Activated T-helper 9 cell treated with anti-CD3 and anti-CD28 coated beads, Interleukin-2, amount 50 U/mL, for 16 hours (primary cell): Measurements from ENCODE around the gene NDUFA13.
A peak's percentile ranks its signal among the peaks of the same experiment; 100 is the strongest.

Source experiments
- DNase-seq: peaks from one replicate; pipeline ENCODE4 v3.0.0-alpha.2; 2020; ENCODE audit warnings: low read depth

The NDUFA13 gene

DNA sequence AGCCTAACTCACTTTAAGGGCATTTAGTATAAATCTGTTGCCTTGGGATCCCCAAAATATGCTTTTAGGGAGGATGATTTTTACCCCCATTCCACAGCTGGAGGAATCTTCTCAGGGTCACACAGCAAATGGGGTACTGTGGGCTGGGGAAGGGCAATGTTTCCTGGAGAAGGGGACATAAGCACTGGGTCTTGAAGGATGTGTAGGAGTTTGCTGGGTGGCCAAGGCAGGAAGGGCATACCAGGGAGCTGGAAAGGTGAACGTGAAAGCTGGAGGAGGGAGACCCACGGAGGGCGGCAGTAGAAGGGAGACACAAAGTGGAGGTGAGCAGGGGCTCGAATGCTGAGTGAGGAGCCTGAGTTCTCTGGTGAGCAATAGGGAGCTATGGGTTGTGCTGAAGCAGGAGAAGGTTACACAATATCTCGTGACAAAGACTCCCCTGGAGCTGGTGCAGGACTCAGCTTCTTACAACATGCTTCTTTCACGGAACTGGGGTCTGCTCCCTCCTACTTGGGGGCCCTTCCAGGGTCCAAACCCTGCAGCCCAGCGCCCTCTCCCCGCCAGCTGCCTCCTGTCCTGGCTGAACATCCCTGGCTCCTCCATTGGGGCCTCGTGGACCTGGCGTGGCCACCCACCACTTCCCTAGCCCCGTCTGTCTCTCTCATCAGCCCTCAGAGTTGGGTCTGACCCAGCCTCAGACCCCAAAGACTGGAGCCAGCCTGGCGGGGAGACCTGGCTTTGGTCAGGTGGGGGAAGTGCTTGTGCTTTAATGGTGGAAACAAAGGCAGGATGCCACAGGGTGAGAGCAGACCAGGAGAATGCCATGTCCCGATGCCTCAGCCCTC, 33.1 kb downstream of the NDUFA13 start:
- DNase-seq = no peak

DNA sequence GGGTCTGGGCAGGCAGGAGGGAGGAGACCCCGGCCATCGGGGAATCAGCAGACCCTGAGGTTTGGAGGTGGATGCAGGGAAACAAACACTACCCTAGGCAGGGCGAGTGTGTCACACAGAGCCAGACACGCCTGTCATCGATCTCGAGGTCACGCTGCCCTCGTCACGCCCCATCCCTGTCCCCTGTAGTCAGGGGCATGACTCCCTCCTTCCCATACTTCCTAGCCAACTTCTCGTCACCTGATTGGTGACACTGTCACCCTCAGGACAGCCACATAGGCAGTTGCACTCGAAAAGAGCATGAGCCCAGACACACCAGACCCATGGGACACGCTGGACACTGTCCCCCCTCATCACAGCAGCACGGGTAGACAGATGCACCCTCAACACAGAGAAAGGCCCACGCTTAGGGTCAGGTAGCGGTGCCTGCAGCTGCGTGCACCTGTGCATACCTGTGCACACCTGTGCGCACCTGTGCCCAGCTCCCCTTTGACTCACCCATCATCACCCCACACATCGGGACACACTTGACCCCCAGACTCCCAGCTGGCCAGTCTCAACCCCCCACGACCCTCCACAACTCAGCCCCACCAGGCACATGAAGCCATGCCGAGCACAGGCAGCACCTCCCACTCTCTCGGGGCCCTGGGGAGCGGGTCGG, 33.9 kb downstream of the NDUFA13 start:
- DNase-seq = no peak

DNA sequence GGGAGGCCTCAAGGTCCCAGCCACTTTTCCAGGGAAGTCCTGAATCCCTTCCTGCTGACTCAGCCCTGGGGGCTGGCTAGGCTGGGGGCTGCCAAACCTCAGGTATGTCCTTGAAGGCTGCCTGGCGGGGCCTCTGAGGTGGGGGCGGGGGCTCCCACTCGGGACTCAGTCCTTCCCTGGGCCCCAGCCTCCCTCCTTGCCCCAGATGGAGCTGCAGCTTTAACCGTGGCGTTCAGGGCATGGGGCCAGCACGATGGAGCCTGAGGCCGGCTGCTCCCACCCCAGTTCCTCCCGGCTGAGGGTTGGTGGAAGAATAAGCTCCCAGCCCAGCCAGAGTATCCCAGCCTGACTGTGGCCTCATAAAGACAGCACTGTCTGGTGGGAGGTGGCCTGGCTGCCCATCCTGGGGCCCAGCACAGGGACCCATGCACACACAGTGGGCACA, 34.5 kb downstream of the NDUFA13 start:
- no peak for DNase-seq

GRCh38 chr19:19550972-19551852, 35.2 kb downstream of the NDUFA13 start:
- no peak for DNase-seq

- DNase-seq = no peak
Observed at GRCh38 chr19:19551853-19552192, 35.8 kb downstream of the NDUFA13 start.

GRCh38 chr19:19552798-19553197, 36.8 kb downstream of the NDUFA13 start:
- no peak for DNase-seq

DNA sequence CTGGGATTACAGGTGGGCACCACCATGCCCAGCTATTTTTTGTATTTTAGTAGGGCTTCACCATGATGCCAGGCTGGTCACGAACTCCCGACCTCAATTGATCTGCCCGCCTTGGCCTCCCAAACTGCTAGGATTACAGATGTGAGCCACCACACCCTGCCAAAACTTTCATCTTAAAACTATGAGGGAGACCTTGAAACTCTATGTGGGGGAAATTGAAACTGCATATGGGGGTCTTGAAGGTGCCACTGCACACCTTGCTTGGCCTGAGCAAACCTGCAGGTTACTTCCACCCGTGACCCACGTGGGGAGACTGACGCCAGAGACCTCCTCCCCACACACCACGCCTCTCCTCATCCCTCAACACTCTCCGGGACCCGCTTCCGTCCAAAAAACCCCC, 37.6 kb downstream of the NDUFA13 start:
- no peak for DNase-seq

DNA sequence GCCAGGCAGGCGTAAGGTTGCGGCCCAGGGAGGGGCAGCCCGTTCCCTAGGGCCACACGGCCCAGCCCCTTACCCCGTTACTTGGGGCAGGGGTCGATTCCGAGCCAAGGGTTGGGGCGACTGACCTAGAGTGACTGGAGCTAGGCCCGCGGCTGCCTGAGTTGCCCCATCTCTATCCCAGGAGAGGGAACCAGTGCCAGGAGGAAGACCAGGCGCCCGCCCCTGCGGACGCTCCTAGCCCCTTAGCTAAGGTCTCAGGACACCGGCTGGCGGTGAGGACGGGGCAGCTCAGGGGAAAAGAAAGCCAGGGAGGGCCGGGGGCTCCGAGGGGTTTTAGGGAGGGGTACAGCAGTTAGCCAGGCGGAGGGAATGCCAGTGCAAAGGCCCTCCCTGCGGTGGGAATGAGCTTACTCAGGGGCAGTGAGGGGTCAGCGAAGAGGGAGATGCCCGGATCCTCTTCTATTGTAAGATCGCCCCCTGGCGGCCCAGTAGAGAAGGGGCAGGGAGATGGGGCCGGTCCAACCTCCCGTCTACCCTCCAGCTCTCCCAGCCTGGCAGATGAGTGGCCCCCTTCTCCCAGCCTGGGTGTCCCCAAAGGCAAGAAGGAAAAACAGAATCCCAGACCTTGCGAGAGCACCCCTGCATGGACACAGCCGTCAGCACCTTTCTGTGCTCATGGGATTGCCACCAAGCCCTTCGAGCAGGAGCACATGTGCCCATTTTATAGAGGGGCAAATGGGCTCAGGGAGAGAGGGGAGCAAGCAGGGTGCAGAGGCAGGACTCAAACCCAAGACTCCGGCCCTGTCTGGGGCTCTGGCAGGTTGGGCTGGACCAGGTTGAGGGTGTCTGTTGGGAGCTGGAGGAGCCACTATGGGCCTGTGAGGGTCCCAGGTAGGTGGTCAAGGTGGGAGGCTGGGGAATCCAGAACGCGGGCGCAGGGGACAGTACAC, 38.3 kb downstream of the NDUFA13 start:
- DNase-seq = peak; percentile 47

DNA sequence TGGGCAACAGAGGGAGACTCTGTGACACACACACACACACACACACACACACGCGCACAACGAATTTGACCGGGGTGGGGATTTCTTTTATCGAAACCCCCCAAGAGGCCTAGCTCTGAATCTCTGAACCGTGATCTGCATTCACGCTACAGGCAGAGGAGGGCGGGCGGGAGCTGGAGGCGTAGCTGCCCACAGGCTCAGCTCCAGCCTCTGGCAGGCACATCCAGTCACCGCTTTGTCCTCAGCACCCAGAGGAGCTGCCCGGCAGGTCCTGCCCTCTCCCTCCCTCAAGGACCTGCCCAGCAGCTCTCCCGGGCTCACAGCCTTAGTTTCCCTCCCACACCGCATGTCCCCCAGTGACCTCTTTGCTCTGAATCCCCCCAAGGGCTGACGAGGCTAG, 42.0 kb downstream of the NDUFA13 start:
- DNase-seq = no peak

DNA sequence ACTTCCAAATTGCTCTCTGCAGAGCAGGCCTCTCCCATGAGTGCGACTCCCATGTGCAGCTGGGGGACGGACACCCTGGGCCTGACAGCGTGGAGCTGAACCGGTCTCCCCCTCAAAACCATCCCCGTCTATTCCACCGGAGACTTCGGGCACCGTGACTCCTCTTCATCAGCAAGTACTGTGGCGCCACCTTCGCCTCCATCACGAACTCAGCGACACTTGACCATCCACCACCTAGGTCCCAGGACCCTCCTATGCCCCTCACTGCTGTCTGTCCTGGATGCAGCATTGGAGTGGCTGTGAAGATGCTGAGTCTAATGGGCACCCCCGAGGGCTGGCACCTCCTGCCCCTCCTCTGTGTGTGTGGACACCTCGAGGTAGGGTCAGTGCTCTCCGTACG, 42.6 kb downstream of the NDUFA13 start:
- no peak for DNase-seq

GRCh38 chr19:19559931-19560330, 43.9 kb downstream of the NDUFA13 start:
- no peak for DNase-seq

GRCh38 chr19:19561946-19562664, 46.1 kb downstream of the NDUFA13 start:
- DNase-seq = no peak

DNA sequence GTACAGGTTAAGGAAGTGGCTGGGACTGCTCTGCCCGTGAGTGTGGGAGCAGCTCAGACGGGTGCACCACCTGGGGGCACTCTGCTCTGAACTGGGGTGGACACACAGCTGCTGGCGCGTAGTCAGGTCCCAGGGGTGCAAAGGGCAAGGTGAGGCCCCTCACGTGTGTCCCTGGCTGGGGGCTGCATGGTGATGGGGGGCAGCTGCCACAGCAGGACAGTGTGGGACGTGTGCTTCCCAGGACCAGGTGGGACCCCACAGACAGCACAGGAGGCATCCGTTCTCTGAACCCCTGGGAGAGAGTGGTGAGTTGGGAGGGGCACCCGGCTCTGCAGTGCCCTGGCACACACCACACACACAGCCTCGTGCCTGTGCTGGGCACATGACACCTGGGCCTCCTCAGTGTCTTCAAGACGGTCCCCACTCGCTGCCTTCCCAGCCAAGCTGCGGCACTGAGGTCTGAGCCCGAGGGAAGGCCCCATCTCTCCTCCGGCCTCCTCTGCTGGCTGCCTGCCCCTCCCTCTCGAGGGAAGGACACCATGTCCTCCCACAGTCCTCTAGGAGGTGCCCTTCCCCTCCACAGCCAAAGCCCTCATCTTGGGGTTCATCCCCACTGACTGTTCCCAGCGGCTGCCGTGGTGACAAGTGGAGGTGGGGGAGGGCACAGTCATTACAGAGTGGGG, 46.8 kb downstream of the NDUFA13 start:
- DNase-seq = no peak

- no peak for DNase-seq
Observed at GRCh38 chr19:19563348-19563848, 47.4 kb downstream of the NDUFA13 start.

GRCh38 chr19:19566306-19566705, 50.3 kb downstream of the NDUFA13 start:
- DNase-seq = no peak

DNA sequence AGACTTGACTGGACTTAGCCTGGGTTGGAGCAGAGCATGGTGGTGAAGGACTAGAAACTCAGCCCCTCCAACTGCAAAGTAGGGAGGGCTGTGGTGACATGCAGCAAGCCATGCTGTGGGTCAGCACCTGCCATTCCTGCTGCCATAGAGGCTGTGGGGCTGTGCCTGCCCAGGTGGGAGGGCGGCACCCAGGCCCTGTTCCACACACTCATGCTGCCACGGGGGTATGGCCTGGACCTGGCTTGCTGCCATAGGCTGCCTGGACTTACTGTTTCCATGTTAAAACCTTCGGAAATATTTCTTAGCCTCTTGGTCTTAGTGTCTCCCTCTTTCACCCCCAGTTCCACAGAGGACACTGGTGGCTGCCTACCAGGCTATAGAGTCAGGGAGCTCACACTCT, 51.4 kb downstream of the NDUFA13 start:
- no peak for DNase-seq

DNA sequence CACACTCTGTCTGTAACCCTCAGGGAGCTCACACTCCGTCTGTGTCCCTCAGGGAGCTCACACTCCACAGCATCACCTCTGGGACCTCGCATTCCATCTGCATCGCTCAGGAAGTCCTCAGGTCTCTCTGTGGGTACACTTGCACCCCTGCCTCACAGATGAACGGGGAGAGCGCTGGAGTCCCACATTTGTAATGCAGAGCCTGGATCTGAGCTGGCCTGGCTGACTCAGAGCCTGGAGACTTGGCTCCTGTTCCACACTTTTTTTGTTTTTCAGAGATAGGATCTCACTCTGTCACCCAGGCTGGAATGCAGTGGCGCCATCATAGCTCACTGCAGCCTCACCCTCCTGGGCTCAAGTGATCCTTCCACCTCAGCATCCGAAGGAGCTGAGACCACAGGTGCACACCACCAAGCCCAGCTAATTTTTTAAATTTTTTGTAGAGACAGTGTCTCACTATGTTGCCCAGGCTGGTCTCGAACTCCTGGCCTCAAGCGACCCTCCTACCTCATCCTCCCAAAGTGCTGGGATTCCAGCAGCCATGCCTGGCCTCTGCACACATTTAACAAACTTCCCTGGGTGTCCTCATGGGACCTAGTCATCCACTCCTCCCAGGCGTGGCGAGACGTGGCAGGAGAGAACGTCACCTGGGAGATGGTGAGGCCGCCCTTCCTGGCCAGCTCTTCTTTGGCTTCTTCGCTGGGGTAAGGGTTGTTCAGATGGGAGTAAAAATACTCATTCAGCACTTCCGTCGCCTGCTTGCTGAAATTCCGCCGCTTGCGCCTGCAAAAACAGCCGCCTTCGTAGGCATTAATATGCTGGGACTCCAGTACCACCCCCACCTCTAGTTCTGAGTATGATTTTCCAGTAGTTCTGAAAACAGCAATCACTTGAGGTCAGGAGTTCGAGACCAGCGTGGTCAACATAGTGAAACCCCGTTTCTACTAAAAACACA, 53.1 kb downstream of the NDUFA13 start:
- no peak for DNase-seq

GRCh38 chr19:19570571-19570970, 54.5 kb downstream of the NDUFA13 start:
- DNase-seq = no peak
